ACC112 (cell line): ENCODE data around the gene RALGPS1.
A peak's percentile ranks its signal among the peaks of the same experiment; 100 is the strongest.

Experiments
- H2AFZ ChIP-seq: fragments of 200-600 bp; sonication (generic); one replicate; pipeline ENCODE4 v1.6.0; 2017; ENCODE audit warnings: antibody characterized with exemption, low read length; ENCODE audit not compliant: unreplicated experiment
- H3K27ac ChIP-seq: fragments of 200-600 bp; sonication (generic); 2 replicates; pipeline ENCODE4 v1.5.1; 2014; ENCODE audit warnings: low read depth, mild to moderate bottlenecking, antibody characterized with exemption, low read length, moderate library complexity
- H3K27me3 ChIP-seq: fragments of 200-600 bp; sonication (generic); 2 replicates; pipeline ENCODE4 v1.6.1; 2014; ENCODE audit warnings: mild to moderate bottlenecking, antibody characterized with exemption, low read length, moderate library complexity, mixed read lengths; ENCODE audit not compliant: insufficient read depth
- H3K36me3 ChIP-seq: fragments of 200-600 bp; sonication (generic); 2 replicates; pipeline ENCODE4 v1.6.1; 2016; ENCODE audit warnings: mild to moderate bottlenecking, antibody characterized with exemption, low read length, moderate library complexity, mixed read lengths; ENCODE audit not compliant: insufficient read depth
- H3K4me1 ChIP-seq: fragments of 200-600 bp; sonication (generic); one replicate; pipeline ENCODE4 v1.6.1; 2016; ENCODE audit warnings: low read length, mixed read lengths; ENCODE audit not compliant: insufficient read depth, unreplicated experiment, control insufficient read depth
- H3K4me3 ChIP-seq: fragments of 200-600 bp; sonication (generic); 2 replicates; pipeline ENCODE4 v1.5.1; 2014; ENCODE audit warnings: mild to moderate bottlenecking, low read depth, low read length
- H3K79me2 ChIP-seq: fragments of 200-600 bp; sonication (generic); one replicate; pipeline ENCODE4 v1.6.0; 2016; ENCODE audit warnings: low read length; ENCODE audit not compliant: control insufficient read depth, unreplicated experiment, insufficient read depth

The RALGPS1 gene

DNA sequence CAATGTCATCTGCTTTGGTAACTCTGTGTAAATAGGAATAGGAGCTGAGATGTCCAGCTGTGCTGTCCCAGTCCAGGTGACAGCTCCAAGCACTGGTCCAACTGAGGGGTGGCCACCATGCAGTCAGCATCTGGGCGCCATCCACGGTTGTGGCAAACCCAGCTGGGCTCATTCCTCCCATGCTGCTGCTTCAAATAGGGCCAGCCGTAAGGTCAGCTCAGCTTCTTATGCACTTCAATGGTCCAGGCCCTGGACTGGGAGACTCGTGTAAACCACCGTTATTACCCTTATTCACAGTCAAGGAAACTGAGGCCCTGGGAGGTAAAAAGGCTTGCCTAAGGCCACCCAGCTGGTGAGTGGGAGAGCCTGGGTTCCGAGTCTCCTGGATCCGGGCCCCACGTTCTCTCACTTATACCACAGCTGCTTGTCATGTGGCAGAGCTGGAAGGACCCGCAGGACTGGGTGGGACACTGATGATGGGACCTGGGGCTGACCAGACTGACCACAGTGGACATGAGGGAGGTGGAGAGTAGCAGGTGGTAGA, 246.6 kb downstream of the RALGPS1 start:
- H3K4me3 ChIP-seq: no peak overlapping the region
- H3K36me3 ChIP-seq: no peaks in the 10 kb centered on the region
- no peaks in the 10 kb centered on the region for H3K79me2 ChIP-seq
- no peak overlapping the region for H2AFZ ChIP-seq
- H3K27ac ChIP-seq: no peak overlapping the region
- no peaks in the 10 kb centered on the region for H3K27me3 ChIP-seq
- H3K4me1 ChIP-seq: peaks cover 36% of the 10 kb centered on the region

DNA sequence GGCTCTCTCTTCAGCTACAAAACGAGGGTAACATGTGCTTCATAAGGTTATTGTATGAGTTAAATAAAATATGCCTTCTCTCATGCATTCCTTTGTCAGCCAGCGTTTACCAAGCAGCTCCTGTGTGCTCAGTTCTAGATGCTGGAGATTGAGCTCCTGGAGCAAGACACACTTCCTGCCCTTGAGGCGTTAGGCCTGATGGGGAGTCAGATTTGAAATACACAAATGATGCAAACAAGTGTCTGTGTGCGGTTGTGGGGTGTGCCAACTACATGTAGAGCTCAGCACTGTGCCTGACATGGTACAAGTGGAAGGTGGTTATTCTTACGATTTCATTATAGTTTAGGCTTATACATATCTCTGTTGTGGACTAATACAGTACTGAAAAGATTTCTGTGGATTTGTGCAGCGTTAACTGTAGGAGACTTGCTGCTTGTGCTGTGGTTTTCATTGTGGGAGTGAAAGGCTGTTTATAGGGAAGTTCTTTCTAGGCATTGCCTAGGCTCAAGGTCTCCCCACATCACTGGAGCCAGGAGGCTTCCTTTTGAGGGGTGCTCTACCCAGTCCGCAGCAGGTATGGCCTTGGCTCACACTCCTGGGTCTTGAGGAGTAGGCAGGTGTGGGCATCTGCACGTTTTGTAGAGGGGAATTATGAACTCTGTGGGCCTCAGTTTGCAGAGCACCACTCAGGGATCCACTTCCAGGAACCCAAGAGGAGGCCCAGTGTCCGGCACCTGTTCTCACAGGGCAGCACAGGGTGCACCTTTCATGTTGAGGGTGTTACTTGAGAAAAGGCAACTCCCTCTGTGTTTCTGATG, 247.7 kb downstream of the RALGPS1 start:
- Histone ChIP-seq H3K4me3 (no peak overlapping the region), H3K4me1 (peaks cover 47% of the 10 kb centered on the region), H3K79me2 (no peaks in the 10 kb centered on the region), H3K27me3 (no peaks in the 10 kb centered on the region), H3K36me3 (no peaks in the 10 kb centered on the region), H2AFZ (no peak overlapping the region), H3K27ac (no peak overlapping the region)

DNA sequence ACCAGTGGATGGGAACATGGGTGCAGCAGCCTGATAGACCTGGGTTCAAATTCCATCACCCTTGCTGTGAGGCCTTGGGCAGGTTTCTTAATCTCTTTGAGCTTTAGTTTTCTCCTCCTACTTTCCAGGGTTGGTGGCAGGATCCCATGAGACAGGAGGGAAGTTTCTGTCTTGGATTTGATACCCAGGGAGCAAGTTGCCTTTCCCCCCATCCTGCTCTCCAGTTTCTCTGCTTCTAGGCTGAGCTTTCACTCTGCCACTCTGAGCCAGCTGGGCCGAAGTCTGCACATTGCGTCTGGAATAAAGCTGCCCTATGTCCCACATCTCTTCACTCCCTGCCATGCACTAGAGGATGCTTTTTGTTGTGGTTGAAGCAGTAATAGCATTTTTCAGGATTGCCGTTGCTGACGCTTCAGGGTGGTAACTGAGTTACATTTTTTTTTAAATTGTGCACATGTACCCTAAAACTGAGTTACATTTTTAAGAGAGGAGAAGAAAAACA, 248.3 kb downstream of the RALGPS1 start:
- Histone ChIP-seq H3K4me1 (peaks cover 48% of the 10 kb centered on the region), H3K79me2 (no peaks in the 10 kb centered on the region), H3K4me3 (no peak overlapping the region), H2AFZ (peak overlapping the region; percentile 29), H3K27me3 (no peaks in the 10 kb centered on the region), H3K27ac (peak overlapping the region; percentile 53), H3K36me3 (no peaks in the 10 kb centered on the region)

DNA sequence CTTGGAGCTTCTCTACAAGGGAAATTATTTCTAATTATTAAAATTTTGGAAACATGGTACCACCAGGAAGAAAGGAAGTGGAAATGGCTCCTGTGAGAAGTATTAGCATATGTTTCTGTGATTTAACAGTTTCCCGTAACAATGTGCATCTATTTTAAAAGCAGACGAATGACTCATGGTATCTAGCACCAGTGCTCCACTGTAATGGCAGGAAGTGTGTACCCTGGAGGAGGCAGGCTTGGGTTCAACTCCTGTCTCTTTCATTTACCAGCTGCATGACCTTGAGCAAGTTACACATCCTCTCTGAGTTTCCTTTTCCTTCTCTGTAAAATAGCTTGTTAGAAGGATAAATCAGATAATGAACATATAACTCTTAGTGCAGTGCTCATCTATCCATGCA, 248.8 kb downstream of the RALGPS1 start:
- H2AFZ ChIP-seq: peak overlapping the region; percentile 29
- H3K4me1 ChIP-seq: peaks cover 48% of the 10 kb centered on the region
- H3K27ac ChIP-seq: peak overlapping the region; percentile 53
- no peaks in the 10 kb centered on the region for H3K36me3 ChIP-seq
- no peaks in the 10 kb centered on the region for H3K79me2 ChIP-seq
- H3K4me3 ChIP-seq: no peak overlapping the region
- no peaks in the 10 kb centered on the region for H3K27me3 ChIP-seq

DNA sequence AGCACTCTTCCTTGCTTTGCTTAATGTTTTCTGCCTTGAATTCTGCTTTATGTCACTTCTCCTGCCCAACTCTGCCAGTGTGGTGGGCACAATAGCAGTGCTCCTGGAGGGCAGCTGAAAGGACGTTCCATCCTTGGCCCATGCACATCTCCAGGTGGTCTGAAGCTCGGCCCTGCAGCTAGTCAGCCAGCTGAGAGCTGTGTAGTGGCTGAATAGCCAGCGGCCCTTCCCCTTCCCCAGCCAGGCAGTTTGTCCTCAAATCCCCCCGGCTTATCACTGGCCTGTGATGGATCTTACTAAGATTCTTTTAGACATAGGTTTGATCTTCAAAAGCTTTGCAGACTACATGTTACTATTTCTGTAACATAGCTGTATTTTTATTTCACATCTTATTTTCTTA, 250.5 kb downstream of the RALGPS1 start:
- Histone ChIP-seq H3K27me3 (no peaks in the 10 kb centered on the region), H3K36me3 (no peaks in the 10 kb centered on the region), H3K79me2 (no peaks in the 10 kb centered on the region), H3K4me1 (peaks cover 34% of the 10 kb centered on the region), H2AFZ (no peak overlapping the region), H3K27ac (no peak overlapping the region), H3K4me3 (no peak overlapping the region)

DNA sequence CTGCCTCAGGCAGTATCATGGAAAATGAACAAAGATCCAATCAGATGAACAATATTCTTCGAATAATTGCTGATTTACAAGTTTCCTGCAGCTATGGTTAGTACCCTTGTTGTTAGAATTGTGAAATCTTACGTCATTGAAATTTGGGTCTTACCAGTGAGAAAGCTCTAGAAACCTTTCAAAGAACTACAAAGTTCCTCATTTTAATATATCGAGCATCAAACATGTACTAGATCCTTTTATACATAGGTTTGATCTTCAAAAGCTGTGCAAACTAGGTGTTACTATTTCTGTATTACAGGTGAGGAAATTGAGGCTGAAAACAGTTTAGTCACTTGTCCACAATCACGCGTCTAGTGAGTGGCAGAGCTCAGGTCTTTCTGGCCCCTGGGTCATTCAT, 251.5 kb downstream of the RALGPS1 start:
- H3K36me3 ChIP-seq: no peaks in the 10 kb centered on the region
- H2AFZ ChIP-seq: no peak overlapping the region
- no peaks in the 10 kb centered on the region for H3K27me3 ChIP-seq
- no peaks in the 10 kb centered on the region for H3K79me2 ChIP-seq
- H3K4me1 ChIP-seq: peaks cover 34% of the 10 kb centered on the region
- no peak overlapping the region for H3K27ac ChIP-seq
- no peak overlapping the region for H3K4me3 ChIP-seq

DNA sequence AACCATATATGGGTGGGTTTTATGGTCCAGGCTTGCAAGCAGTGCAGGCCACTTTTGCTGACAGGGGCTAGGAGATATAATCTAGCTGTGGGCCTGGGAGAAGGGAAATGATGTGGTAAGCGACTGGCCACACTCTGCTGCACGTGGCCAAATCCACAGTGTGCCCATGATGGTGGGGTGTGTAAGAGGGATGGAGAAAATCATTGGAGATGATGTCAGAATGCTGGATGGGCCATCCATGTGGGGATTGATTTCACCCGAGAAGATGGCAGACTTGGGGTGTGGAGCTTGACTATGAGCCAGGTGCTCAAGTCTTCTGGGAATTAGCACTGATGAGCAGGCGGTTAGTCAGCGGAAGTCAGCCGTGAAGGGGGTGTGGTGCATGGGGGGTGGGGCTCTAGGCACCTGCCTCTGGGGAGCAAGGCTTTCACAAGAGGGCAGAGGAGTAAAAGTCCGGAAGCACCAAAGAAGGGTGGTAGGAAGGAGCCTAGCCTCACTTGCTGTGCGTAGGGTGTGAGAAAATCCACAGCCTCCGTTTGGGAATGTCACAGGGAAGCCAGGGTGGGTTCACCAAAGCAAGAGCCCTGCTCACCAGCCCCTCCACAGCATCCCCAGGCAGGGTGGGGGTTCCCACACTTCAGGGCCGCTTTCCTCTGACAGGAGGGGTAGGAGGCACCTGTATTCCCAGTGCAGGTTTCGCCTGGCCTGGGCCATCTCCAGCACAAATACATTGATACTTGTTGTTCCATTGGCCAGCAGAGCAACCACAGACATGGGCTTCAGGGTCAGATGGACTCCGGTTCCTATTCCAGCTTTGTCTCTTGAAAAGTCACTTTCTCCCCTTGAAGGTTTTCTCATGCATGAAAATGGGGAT, 252.3 kb downstream of the RALGPS1 start:
- Histone ChIP-seq H3K27ac (no peak overlapping the region), H3K4me1 (peaks cover 34% of the 10 kb centered on the region), H2AFZ (no peak overlapping the region), H3K27me3 (no peaks in the 10 kb centered on the region), H3K36me3 (no peaks in the 10 kb centered on the region), H3K4me3 (no peak overlapping the region), H3K79me2 (no peaks in the 10 kb centered on the region)

DNA sequence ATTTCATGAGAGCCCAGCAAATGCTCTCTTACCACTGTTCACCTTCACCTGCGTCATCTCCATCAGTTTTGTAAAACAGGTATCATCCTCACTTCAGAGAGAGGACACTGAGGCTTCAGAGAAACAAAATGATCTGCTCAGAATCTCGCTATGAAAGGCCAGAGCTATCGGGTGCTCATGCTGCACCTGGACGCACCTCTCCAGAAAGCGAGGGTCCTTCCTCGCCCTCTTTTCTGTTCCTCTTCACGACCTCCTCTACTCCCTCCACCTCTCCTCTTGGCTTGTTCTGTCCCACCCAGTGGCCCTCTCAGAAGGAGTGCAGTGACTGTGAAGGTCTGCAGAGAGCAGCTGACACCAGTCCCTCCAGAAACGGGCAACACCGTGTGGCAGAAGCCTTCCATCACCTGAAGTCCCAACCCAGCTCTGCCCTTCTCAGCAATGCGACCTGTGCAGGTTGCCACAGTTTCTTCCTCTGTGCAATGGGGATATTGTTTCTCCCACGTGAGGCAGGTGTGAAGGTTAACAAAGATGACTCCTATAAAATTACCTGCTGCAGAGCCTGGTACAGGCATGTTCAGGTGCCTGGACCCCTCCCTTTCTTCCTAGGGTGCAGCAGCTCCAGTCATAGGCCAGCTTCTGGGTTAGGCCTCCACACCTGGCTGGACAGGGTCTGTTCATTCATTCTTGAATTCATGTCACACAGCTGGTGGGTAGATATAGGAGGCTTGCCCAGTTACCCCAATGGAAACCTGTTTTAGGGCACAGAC, 253.2 kb downstream of the RALGPS1 start:
- H3K4me3 ChIP-seq: no peak overlapping the region
- H2AFZ ChIP-seq: no peak overlapping the region
- no peaks in the 10 kb centered on the region for H3K79me2 ChIP-seq
- H3K27me3 ChIP-seq: no peaks in the 10 kb centered on the region
- no peaks in the 10 kb centered on the region for H3K36me3 ChIP-seq
- no peak overlapping the region for H3K27ac ChIP-seq
- H3K4me1 ChIP-seq: peaks cover 32% of the 10 kb centered on the region

DNA sequence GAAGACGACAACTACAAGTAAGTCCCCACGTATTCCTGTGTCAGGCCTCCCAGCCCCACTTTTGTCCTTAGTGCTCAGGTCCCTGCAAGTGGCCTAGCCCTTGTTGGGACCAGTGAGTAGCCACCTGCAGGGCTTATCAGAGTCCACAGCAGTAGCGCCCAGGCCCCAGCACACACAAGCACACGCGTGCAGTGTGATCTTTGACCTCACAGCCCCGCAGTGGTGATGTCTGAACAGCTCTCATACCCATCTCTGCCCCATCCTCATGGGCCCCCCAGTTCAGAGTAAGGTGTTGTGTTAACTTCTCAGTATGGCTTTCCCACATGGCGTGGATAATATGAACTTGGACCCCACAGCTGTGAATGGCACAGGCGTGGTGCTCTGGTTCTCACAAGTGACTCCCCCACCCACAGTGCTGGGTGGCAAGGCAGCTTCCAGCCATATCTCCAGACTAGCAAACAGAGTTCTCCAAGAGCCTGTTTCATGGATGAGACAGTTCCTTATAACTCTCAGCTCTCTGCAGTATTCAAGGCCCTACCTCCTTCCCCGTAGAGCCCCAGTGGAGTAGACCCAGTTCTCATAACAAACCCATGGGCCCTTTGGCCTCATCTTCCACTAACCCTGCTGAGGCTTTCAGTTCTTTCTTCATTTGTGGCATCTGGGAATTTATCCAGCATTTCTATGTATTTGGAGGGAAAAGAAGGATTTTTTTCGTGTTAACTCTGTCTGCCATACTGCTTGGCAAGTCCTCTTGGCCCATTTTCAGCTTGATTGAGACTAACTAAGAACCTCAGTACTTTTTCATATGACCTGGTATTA, 254.4 kb downstream of the RALGPS1 start:
- Histone ChIP-seq H3K27me3 (no peaks in the 10 kb centered on the region), H3K4me3 (no peak overlapping the region), H3K27ac (no peak overlapping the region), H3K36me3 (no peaks in the 10 kb centered on the region), H3K4me1 (peaks cover 20% of the 10 kb centered on the region), H3K79me2 (no peaks in the 10 kb centered on the region), H2AFZ (no peak overlapping the region)

DNA sequence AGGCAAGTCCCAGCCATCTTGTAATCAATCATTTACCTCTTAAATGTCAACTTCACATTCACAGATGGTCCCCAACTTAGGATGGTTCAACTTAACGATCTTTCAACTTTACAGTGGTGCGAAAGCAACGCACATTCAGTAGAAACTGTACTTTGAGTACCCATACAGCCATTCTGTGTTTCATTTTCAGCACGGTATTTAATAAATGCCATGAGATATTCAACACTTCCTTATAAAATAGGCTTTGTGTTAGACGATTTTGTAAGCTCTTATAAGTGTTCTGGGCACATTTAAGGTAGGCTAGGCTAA, 254.9 kb downstream of the RALGPS1 start:
- H3K4me1 ChIP-seq: peaks cover 18% of the 10 kb centered on the region
- no peak overlapping the region for H3K27ac ChIP-seq
- H2AFZ ChIP-seq: no peak overlapping the region
- H3K27me3 ChIP-seq: no peaks in the 10 kb centered on the region
- no peaks in the 10 kb centered on the region for H3K79me2 ChIP-seq
- no peak overlapping the region for H3K4me3 ChIP-seq
- H3K36me3 ChIP-seq: no peaks in the 10 kb centered on the region
